Loucy (cell line): ENCODE results near the gene BCL2L1.

Experiments used
- H2AFZ ChIP-seq: fragments of 200-600 bp; sonication (generic); 2 replicates; pipeline ENCODE4 v1.6.0; 2016; ENCODE audit warnings: antibody characterized with exemption, mild to moderate bottlenecking, low read length, moderate library complexity
- H3F3A ChIP-seq: fragments of 200-600 bp; 2 replicates; pipeline ENCODE4 v1.6.0; 2016; ENCODE audit warnings: antibody characterized with exemption, low read depth, mild to moderate bottlenecking
- H3K27me3 ChIP-seq: fragments of 200-600 bp; sonication (generic); 2 replicates; pipeline ENCODE4 v1.6.1; 2014; ENCODE audit warnings: low read length, mild to moderate bottlenecking; ENCODE audit not compliant: insufficient read depth, poor library complexity, severe bottlenecking
- H3K36me3 ChIP-seq: fragments of 200-600 bp; sonication (generic); 2 replicates; pipeline ENCODE4 v1.6.1; 2016; ENCODE audit warnings: low read length; ENCODE audit not compliant: insufficient read depth
- H3K4me1 ChIP-seq: fragments of 200-600 bp; sonication (generic); 2 replicates; pipeline ENCODE4 v1.5.1; 2014; ENCODE audit warnings: low read length, mild to moderate bottlenecking; ENCODE audit not compliant: insufficient read depth, poor library complexity, severe bottlenecking
- H3K4me2 ChIP-seq: fragments of 200-600 bp; sonication (generic); 2 replicates; pipeline ENCODE4 v1.6.0; 2014; ENCODE audit warnings: antibody characterized with exemption, low read length, low read depth, mild to moderate bottlenecking; ENCODE audit not compliant: poor library complexity, severe bottlenecking
- H3K4me3 ChIP-seq: fragments of 200-600 bp; sonication (generic); 2 replicates; pipeline ENCODE4 v1.5.1; 2014; ENCODE audit warnings: low read length, mild to moderate bottlenecking, mixed read lengths; ENCODE audit not compliant: poor library complexity, severe bottlenecking
- H3K79me2 ChIP-seq: fragments of 200-600 bp; sonication (generic); 2 replicates; pipeline ENCODE4 v1.6.1; 2014; ENCODE audit warnings: low read length; ENCODE audit not compliant: insufficient read depth
- H3K9ac ChIP-seq: fragments of 200-600 bp; sonication (generic); 2 replicates; pipeline ENCODE4 v1.6.0; 2014; ENCODE audit warnings: mild to moderate bottlenecking, low read depth, low read length, moderate library complexity; ENCODE audit not compliant: poor library complexity, severe bottlenecking
- H3K9me2 ChIP-seq: fragments of 200-600 bp; sonication (generic); replicated peaks from 2 replicates; pipeline ENCODE4 v1.6.1; 2016; ENCODE audit warnings: low read depth, low read length, mixed read lengths
- H3K9me3 ChIP-seq: fragments of 200-600 bp; sonication (generic); 2 replicates; pipeline ENCODE4 v1.6.1; 2014; ENCODE audit warnings: mild to moderate bottlenecking, antibody characterized with exemption, low read length, low read depth; ENCODE audit not compliant: insufficient read depth
- H4K20me1 ChIP-seq: fragments of 200-600 bp; sonication (generic); 2 replicates; pipeline ENCODE4 v1.6.0; 2014; ENCODE audit warnings: antibody characterized with exemption, low read length, mild to moderate bottlenecking; ENCODE audit not compliant: insufficient read depth, poor library complexity, severe bottlenecking
- EZH2phosphoT487 ChIP-seq: fragments of 200-600 bp; IDR thresholded peaks from 2 replicates; pipeline ENCODE4 v1.6.1; 2018; ENCODE audit warnings: antibody characterized with exemption, mild to moderate bottlenecking, moderate library complexity, borderline replicate concordance
- TF ChIP-seq, protein P1 (sequence below): fragments of 200-600 bp; sonication (generic); conservative IDR thresholded peaks from 2 replicates; pipeline ENCODE4 v1.5.1; 2014; ENCODE audit warnings: mild to moderate bottlenecking, antibody characterized with exemption, low read length

Gene BCL2L1

DNA sequence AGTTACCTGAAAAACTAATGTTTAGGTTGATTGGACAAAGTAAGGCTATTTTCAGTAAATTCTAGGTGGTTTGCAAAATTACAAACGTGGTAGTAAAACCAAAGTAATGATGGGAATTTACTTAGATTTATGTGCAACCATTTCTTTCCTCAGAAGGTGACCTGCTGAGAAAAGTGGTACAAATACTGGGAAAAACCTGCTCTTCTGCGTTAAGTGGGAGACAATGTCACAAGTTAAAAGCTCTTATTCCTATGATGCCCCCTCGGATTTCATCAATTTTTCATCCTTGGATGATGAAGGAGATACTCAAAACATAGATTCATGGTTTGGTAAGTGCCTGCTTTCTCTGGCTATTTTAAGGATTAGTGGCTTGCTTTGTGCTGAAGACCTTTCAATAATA lies 34.6 kb upstream of the BCL2L1 start:
- H2AFZ ChIP-seq: no peak overlapping the region
- H3K9ac ChIP-seq: no peak overlapping the region
- peaks cover 76% of the 10 kb centered on the region for H3K36me3 ChIP-seq
- peaks cover 8% of the 10 kb centered on the region for H3K4me1 ChIP-seq
- no peaks in the 10 kb centered on the region for H3F3A ChIP-seq
- H3K27me3 ChIP-seq: no peaks in the 10 kb centered on the region
- peaks cover 98% of the 10 kb centered on the region for H3K79me2 ChIP-seq
- H3K9me3 ChIP-seq: no peaks in the 10 kb centered on the region
- H3K4me3 ChIP-seq: no peak overlapping the region
- H3K9me2 ChIP-seq: no peaks in the 10 kb centered on the region
- H3K4me2 ChIP-seq: no peak overlapping the region
- peaks cover 36% of the 10 kb centered on the region for H4K20me1 ChIP-seq
- TF ChIP-seq, protein P1, sequence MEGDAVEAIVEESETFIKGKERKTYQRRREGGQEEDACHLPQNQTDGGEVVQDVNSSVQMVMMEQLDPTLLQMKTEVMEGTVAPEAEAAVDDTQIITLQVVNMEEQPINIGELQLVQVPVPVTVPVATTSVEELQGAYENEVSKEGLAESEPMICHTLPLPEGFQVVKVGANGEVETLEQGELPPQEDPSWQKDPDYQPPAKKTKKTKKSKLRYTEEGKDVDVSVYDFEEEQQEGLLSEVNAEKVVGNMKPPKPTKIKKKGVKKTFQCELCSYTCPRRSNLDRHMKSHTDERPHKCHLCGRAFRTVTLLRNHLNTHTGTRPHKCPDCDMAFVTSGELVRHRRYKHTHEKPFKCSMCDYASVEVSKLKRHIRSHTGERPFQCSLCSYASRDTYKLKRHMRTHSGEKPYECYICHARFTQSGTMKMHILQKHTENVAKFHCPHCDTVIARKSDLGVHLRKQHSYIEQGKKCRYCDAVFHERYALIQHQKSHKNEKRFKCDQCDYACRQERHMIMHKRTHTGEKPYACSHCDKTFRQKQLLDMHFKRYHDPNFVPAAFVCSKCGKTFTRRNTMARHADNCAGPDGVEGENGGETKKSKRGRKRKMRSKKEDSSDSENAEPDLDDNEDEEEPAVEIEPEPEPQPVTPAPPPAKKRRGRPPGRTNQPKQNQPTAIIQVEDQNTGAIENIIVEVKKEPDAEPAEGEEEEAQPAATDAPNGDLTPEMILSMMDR: no peak
- TF ChIP-seq EZH2phosphoT487: no peak

DNA sequence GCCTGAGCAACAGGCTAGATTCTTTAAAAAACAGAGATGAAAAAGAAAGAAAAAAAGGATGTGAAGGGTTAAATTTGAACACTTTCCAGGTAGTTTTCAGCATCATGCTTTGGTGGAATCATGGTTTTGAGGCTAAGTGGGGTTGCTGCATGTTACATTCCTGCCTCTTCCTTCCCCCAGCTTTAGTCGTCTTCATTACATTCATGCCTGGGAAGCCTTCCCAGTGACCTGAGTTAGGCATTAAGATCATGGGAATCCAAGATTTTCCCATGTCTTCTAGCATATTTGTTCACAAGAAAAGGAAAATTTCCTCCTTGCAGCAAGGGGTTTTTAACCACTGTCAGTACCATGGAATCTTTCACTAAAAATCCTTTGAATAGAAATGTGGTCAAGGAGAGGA lies 28.5 kb upstream of the BCL2L1 start:
- no peak overlapping the region for H3K9ac ChIP-seq
- H3K36me3 ChIP-seq: peaks cover 33% of the 10 kb centered on the region; the same call in 1 of the 2 replicates
- H4K20me1 ChIP-seq: peaks cover 29% of the 10 kb centered on the region
- TF ChIP-seq, protein P1: no peak
- no peak for TF ChIP-seq EZH2phosphoT487
- H3K4me3 ChIP-seq: no peak overlapping the region
- no peaks in the 10 kb centered on the region for H3K27me3 ChIP-seq
- H3K4me2 ChIP-seq: peak overlapping the region; percentile 26
- no peaks in the 10 kb centered on the region for H3K9me2 ChIP-seq
- no peaks in the 10 kb centered on the region for H3K9me3 ChIP-seq
- H3K79me2 ChIP-seq: peaks cover 98% of the 10 kb centered on the region
- H3K4me1 ChIP-seq: peaks cover 29% of the 10 kb centered on the region
- H3F3A ChIP-seq: no peaks in the 10 kb centered on the region
- H2AFZ ChIP-seq: no peak overlapping the region

DNA sequence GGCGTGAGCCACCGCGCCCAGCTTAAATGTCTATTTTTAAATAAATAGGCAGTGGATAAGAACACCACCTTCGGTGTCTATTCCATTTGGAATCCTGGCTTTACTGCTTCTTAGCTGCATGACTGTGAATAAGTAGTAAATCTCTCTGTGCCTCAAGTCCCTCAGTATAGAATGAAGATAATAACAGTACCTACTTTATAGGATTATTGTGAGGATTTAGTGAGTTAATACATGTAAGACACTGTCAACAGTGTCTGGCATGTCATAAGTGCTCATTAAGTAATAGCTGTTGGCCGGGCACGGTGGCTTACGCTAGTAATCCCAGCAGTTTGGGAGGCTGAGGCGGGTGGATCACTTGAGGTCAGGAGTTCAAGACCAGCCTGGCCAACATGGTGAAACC lies 26.6 kb upstream of the BCL2L1 start:
- no peak for TF ChIP-seq EZH2phosphoT487
- TF ChIP-seq, protein P1: no peak
- Histone ChIP-seq H3F3A (no peaks in the 10 kb centered on the region), H3K9me2 (no peaks in the 10 kb centered on the region), H3K79me2 (peaks cover 98% of the 10 kb centered on the region), H3K9ac (no peak overlapping the region), H3K36me3 (peaks cover 38% of the 10 kb centered on the region), H2AFZ (no peak overlapping the region), H3K4me2 (peak overlapping the region; percentile 1), H4K20me1 (peaks cover 21% of the 10 kb centered on the region), H3K9me3 (no peaks in the 10 kb centered on the region), H3K27me3 (no peaks in the 10 kb centered on the region), H3K4me3 (no peak overlapping the region), H3K4me1 (peaks cover 46% of the 10 kb centered on the region)
